NCI-H1105 treated with DMSO at 0.1 percent for 48 hours (cell line): Measurements from ENCODE around the gene LRRC19.

ENCODE experiments used
- DNase-seq: peaks from one replicate; lab custom pipeline; 2025; lab: John Stamatoyannopoulos, UW

The LRRC19 gene

GRCh38 chr9:27005491-27005890, at the start of gene LRRC19:
Gene LRRC19, minus strand, starts transcription at chr9:27005672. Its CDS starts 5,978 bp downstream, at chr9:26999694.
- no peak for DNase-seq

- DNase-seq, result no peak
Measured at GRCh38 chr9:27054841-27055240, 49.4 kb upstream of the LRRC19 start.

- DNase-seq, result no peak
Measured at GRCh38 chr9:27054125-27054524, 48.7 kb upstream of the LRRC19 start.

DNA sequence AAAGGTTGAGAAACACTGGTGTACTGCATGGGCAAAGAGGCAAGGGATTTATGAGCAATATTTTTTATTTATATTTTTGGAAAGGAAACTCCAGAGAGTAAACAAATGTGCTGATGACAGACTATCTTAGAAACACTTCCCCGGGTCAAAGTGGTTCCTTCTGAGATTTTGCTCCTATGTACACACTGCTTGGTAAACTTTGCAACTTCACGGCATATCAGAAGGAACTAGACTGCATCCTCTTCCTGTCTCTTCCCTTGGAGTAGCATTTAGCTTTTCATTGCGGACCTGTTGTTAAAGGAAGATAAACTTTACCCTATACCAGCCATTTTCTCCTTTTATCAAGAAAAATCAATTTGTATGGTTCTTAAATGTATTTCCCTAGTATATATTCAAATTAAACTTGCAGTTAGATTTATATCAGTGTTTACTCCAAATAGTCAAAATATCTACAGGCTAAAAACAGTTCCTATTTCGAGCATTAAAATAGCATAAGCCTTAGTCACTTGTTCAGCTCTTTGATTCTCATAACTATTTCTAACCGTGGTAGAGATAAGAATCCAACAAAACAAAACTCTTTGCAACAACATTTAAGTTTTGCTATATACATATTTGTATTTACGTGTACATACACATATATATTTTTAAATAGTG, 48.0 kb upstream of the LRRC19 start:
- no peak for DNase-seq

GRCh38 chr9:27047136-27047535, 41.7 kb upstream of the LRRC19 start:
- no peak for DNase-seq

DNA sequence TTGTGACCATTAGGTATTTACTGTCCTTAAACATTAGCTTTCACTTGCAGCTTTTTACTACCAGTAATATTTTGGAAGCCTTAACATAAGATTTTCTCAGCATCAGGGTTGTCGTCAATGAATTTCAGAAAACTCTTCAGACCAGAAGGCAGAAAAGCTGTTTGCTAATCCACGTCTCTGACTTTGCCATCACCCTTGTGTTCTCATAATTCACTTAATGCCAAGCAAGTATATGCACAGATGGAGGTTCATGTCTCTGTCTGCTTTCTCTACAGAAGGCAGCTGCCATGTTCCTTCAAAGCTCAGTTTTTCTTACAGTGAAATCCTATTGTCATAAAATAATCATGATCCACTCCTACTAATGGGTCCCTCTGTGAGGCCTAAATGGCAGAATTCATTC, 37.7 kb upstream of the LRRC19 start:
- no peak for DNase-seq

- DNase-seq, result no peak
Measured at GRCh38 chr9:27042476-27042875, 37.0 kb upstream of the LRRC19 start.

DNA sequence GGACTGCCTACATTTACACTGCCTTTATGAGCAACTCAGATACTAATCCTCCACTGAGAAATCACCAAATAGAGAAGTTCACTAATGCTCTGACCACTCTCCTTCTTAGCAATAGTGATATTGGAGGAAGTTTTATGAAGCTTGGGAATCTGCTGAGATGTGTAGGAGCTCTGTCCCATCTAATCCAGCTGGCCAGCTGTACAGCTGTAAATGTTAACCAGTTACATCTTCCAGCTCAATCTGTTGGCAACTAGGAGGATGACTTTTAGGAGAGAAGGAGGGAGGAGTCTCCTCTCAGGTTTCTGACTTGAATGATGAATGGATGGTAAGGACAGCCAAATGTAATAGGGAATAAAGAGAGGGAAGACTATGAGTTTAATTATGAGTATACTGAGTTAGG, 36.3 kb upstream of the LRRC19 start:
- DNase-seq, result no peak

- DNase-seq, result no peak
Measured at GRCh38 chr9:27037499-27037898, 32.0 kb upstream of the LRRC19 start.

DNA sequence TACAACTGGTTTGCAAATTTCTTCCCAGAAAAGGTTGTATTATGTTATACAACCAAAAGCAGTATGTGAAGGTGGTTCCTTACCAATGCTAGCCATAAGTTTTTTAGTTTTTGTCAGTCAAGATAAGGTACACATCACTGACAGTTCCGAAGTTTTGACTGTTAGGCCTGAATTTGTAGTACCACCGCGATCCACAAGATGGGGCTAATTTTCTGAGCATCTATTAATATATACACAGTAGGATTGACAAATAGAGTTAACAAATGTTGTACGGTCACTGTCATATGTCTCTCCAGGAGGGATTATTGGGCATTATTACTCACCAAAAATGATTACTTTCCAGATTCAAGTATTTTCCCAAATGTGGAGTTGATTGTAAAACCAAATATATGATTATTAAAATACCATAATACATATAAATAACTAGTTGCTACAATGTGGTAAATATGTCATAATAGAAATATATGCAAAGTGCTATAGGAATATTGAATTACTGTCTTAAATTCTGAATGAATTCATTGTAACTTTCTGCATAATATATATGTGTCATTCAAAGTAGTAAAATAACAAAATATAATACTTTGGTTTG, 28.4 kb upstream of the LRRC19 start:
- DNase-seq, result peak; percentile 52

DNA sequence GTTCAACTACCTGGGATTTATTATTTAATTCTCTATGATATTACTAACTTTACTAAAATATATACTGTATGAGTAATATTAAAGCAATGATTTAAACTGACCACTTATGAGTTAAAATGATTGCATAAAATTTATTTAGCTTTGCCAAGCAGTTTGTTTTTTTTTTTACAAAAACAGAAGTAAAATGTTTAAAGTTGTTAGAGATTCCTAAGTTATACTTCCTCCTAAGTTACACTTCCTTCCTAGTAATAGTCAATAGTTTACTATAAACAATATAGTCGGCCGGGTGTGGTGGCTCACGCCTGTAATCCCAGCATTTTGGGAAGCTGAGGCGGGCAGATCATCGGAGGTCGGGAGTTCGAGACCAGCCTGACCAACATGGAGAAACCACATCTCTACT, 23.7 kb upstream of the LRRC19 start:
- no peak for DNase-seq

- no peak for DNase-seq
Measured at GRCh38 chr9:27022920-27023319, 17.4 kb upstream of the LRRC19 start.

DNA sequence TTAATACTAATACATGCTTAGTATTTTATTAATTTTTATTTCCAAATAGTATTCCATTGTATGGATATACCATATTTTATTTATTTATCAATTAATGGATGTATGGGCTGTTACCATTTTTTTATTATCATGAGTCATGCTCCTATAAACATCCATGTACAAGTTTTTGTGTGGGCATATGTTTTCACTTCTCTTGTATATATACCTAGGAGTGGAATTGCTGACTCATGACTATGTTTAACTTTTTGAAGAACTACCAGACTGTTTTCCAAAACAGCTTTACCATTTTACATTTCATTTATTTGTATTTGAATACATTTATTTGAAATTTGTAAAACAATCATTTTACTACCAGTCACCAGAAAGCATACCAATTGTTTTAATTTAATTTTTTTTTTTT, 14.1 kb upstream of the LRRC19 start:
- DNase-seq, result no peak

GRCh38 chr9:27003426-27004077, 1.9 kb downstream of the LRRC19 start:
- DNase-seq, result no peak

- no peak for DNase-seq
Measured at GRCh38 chr9:26995810-26996209, 9.7 kb downstream of the LRRC19 start.

GRCh38 chr9:26983340-26983739, 22.1 kb downstream of the LRRC19 start:
- no peak for DNase-seq

DNA sequence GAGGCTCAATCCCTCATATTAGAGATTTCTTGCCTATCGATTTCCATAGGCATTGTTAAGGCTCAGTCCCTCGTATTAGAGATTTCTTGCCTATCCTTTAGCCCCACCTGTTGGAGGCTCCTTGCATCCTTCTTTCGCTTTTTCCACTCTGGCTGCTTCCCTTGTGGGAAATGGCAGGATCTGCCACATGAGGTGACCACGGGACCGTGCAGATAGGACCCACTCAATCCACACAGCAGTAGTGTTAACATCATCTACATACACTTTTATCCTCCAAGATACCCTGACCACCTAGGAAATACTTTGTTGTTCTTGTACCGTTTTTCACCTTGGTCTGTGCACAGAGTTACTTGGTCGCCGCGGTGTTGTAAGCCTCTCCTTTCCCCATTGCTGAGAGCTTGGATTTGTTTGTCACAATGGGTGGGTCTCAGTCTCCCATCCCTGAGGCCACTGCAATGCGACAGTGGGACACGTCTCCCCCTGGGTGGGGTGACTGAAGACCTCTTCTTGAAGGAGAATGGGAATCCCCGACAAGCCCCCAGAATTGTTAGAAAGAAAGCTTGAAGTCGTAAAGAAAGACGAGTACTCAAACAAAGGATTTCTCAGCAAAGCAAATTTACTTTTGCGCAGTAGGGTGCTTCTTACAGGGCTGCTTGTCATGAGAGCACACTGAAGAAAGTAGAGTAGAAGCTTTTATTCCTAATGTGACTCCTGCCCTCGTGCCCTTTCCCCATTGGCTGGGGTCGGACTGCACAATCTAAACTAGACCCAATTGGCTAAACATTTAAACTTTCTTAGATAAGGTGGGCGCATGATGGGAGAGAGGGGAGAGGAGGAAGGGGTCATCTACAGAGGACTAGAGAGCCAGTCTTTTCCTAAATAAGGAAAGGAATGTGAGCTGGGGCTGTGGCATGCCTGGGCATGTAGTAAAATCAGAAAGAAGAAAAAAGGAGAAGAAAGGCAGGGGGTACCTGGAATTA, 29.5 kb downstream of the LRRC19 start:
- DNase-seq, result no peak

GRCh38 chr9:26974927-26975326, 30.5 kb downstream of the LRRC19 start:
- no peak for DNase-seq

- DNase-seq, result no peak
Measured at GRCh38 chr9:26973989-26974388, 31.5 kb downstream of the LRRC19 start.

DNA sequence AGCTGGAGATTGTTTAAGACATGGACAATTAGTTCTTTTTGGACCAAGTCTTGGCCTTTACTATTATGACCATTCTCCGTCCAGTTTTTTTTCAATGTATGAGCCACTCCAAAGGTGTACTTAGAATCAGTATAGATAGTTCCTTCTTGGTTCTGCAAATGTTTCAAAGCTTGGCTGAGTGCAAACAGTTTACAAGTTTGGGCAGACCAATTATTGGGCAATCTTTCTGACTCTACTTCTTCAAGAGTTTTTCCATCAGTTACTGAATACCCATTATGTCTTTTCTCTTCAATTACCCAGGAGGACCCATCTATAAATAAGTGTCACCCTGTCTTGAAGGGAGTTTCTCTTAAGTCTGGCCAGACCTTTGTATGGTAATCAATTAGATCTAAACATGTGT, 33.8 kb downstream of the LRRC19 start:
- DNase-seq, result no peak

DNA sequence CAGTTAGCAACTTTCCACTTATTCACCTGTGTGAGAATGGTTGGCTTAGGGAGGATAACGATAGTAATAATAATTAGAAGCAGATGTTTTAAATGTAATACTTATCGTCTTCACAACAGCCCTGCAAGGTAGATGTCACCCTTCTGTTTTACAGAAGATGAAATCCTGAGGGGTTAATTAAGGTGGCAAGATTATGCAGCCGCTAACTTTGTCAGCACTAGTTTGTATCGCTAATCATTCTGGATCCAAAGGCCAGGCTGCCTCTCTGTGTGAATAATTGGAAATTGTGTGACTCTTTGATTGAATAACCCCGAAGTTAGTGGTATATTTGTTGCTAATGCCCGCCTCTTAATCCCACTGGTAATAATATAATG, 48.6 kb downstream of the LRRC19 start:
- no peak for DNase-seq
